Measurements from ENCODE around the gene SCUBE3.

Gene SCUBE3

GRCh38 chr6:35244551-35244950, 30.8 kb downstream of the SCUBE3 start:
- no peak for TF ChIP-seq CTCF (IDR thresholded peaks at IDR 0.05; ENCODE audit: insufficient read depth, low read length, missing control alignments)
- no peak overlapping the region for H3K4me3 ChIP-seq (ENCODE audit: low read depth, low read length)
- POLR2A ChIA-PET, result interaction anchor here (1.6 kb wide), 1 partner anchor 15 kb away, joined by 4 read pairs; the partner anchor contains the start of gene ZNF76
- no peak for DNase-seq (ENCODE audit: low read depth, low spot score)
- CTCF ChIA-PET, result interaction anchor here (0.8 to 14.1 kb wide), 5 partner anchors 8 to 258 kb away, joined by 3 to 340 read pairs (median 9); no protein-coding TSS in a partner anchor

- CTCF ChIA-PET, result interaction anchor here (1.0 to 14.1 kb wide), 5 partner anchors 7 to 261 kb away, joined by 3 to 340 read pairs (median 14); partner anchors contain the start of gene ZNF76
- DNase-seq (ENCODE audit: low read depth, low spot score), result no peak
- no peak for TF ChIP-seq CTCF (IDR thresholded peaks at IDR 0.05; ENCODE audit: insufficient read depth, low read length, missing control alignments)
- POLR2A ChIA-PET, result no interaction called here
- H3K4me3 ChIP-seq (ENCODE audit: low read depth, low read length), result no peak overlapping the region
Measured at GRCh38 chr6:35247642-35248231, 34.0 kb downstream of the SCUBE3 start.

DNA sequence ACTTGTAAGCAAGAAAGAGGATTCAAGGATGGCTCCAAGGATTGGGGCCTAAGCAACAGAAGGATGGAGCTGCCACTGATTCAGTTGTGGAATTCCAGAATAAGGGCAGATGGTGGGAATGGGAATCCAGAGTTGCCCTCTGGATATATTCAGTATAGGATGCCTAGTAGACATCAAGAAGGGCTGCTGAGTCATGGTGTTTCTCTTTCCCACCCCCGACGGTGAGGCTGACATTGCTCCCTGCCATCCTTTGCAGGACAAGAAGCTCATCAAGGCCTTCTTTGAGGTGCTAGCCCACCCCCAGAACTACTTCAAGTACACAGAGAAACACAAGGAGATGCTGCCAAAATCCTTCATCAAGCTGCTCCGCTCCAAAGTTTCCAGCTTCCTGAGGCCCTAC, 34.5 kb downstream of the SCUBE3 start:
- H3K4me3 ChIP-seq (ENCODE audit: low read depth, low read length), result no peak overlapping the region
- no peak for TF ChIP-seq CTCF (IDR thresholded peaks at IDR 0.05; ENCODE audit: insufficient read depth, low read length, missing control alignments)
- POLR2A ChIA-PET, result no interaction called here
- DNase-seq (ENCODE audit: low read depth, low spot score), result no peak
- CTCF ChIA-PET, result interaction anchor here (0.9 to 5.7 kb wide), 5 partner anchors 7 to 261 kb away, joined by 3 to 56 read pairs (median 11); partner anchors contain the start of gene ZNF76

DNA sequence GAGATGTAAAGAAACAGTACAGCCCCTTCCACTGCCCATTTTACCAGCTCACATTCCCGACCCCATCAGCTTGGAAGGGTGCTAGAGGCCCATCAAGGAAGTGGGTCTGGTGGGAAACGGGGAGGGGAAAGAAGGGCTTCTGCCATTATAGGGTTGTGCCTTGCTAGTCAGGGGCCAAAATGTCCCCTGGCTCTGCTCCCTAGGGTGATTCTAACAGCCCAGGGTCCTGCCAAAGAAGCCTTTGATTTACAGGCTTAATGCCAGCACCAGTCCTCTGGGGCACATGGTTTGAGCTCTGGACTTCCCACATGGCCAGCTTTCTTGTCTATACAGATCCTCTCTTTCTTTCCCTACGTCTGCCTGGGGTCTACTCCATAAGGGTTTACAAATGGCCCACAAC, 35.2 kb downstream of the SCUBE3 start:
- POLR2A ChIA-PET, result no interaction called here
- CTCF ChIA-PET, result interaction anchor here (0.9 to 5.7 kb wide), 5 partner anchors 8 to 262 kb away, joined by 3 to 56 read pairs (median 11); partner anchors contain the start of gene ZNF76
- DNase-seq (ENCODE audit: low read depth, low spot score), result no peak
- no peak overlapping the region for H3K4me3 ChIP-seq (ENCODE audit: low read depth, low read length)
- no peak for TF ChIP-seq CTCF (IDR thresholded peaks at IDR 0.05; ENCODE audit: insufficient read depth, low read length, missing control alignments)

- no peak for TF ChIP-seq CTCF (IDR thresholded peaks at IDR 0.05; ENCODE audit: insufficient read depth, low read length, missing control alignments)
- POLR2A ChIA-PET, result no interaction called here
- H3K4me3 ChIP-seq (ENCODE audit: low read depth, low read length), result no peak overlapping the region
- no peak for DNase-seq (ENCODE audit: low read depth, low spot score)
- CTCF ChIA-PET, result interaction anchor here (5.7 kb wide), 1 partner anchor 11 kb away, joined by 56 read pairs; no protein-coding TSS in a partner anchor
Measured at GRCh38 chr6:35251949-35252348, 38.2 kb downstream of the SCUBE3 start.

- CTCF ChIA-PET, result interaction anchor here (0.9 to 5.7 kb wide), 2 partner anchors 9 to 12 kb away, joined by 3 to 56 read pairs; no protein-coding TSS in a partner anchor
- DNase-seq (ENCODE audit: low read depth, low spot score), result no peak
- POLR2A ChIA-PET, result no interaction called here
- TF ChIP-seq CTCF (IDR thresholded peaks at IDR 0.05; ENCODE audit: insufficient read depth, low read length, missing control alignments), result no peak
- no peak overlapping the region for H3K4me3 ChIP-seq (ENCODE audit: low read depth, low read length)
Measured at GRCh38 chr6:35253249-35253648, 39.5 kb downstream of the SCUBE3 start.
